ENCODE results near the gene PRKCZ. TPM values are rescaled to one million over a fixed set of nuclear protein-coding genes. Genes with fewer than 3 reads are reported as not detected.

The PRKCZ gene
- total and polyA plus RNA-seq, 9 donors, result 3.4 to 16.1 (median 5.8) TPM

GRCh38 chr1:2224170-2224584, 174.0 kb downstream of the PRKCZ start:
- H3K36me3 ChIP-seq, result no peaks in the 10 kb centered on the region
- H3K27ac ChIP-seq, result no peak overlapping the region
- 81 to 88% (median 82%) methylated on average over 7 of the region's 7 CpGs for WGBS, 3 donors
- no peaks in the 10 kb centered on the region for H3K9me3 ChIP-seq
- H3K27me3 ChIP-seq, result no peaks in the 10 kb centered on the region
- DNase-seq, result peak in 1 of 5 donors; percentile 23
- H3K4me3 ChIP-seq, result no peak overlapping the region
- TF ChIP-seq POLR2A (IDR thresholded peaks at IDR 0.05) (no peak), CTCF (IDR thresholded peaks at IDR 0.05) (no peak), EP300 (IDR thresholded peaks at IDR 0.05) (no peak)
- intact Hi-C loops (cut with DNase I), result no loop called here
- peaks cover 3% of the 10 kb centered on the region for H3K4me1 ChIP-seq (ENCODE audit: insufficient read depth)

GRCh38 chr1:2224631-2225428, 174.6 kb downstream of the PRKCZ start:
- DNase-seq, result peak in 2 of 5 donors; percentile 24 to 39
- Histone ChIP-seq H3K4me1 (ENCODE audit: insufficient read depth) (peaks cover 3% of the 10 kb centered on the region), H3K4me3 (no peak overlapping the region), H3K36me3 (no peaks in the 10 kb centered on the region), H3K27me3 (no peaks in the 10 kb centered on the region), H3K9me3 (no peaks in the 10 kb centered on the region), H3K27ac (no peak overlapping the region)
- TF ChIP-seq POLR2A (IDR thresholded peaks at IDR 0.05) (no peak), CTCF (IDR thresholded peaks at IDR 0.05) (no peak), EP300 (IDR thresholded peaks at IDR 0.05) (no peak)
- 68 to 78% (median 74%) methylated on average over 18 of the region's 18 CpGs for WGBS, 3 donors
- intact Hi-C loops (cut with DNase I), result no loop called here

GRCh38 chr1:2226525-2227345, 176.5 kb downstream of the PRKCZ start:
- Histone ChIP-seq H3K9me3 (no peaks in the 10 kb centered on the region), H3K4me3 (peak overlapping the region; percentile 95), H3K4me1 (ENCODE audit: insufficient read depth) (peaks cover 3% of the 10 kb centered on the region), H3K36me3 (no peaks in the 10 kb centered on the region), H3K27me3 (no peaks in the 10 kb centered on the region), H3K27ac (peak overlapping the region; percentile 90 to 94)
- intact Hi-C loops (cut with DNase I), result no loop called here
- peak; percentile 46 to 70 (median 69) for DNase-seq
- WGBS, 3 donors, result 14 to 35% (median 17%) methylated on average over 28 to 73 of the region's 73 CpGs
- TF ChIP-seq CTCF (IDR thresholded peaks at IDR 0.05), result no peak
- TF ChIP-seq POLR2A (IDR thresholded peaks at IDR 0.05), result peak; percentile 23

DNA sequence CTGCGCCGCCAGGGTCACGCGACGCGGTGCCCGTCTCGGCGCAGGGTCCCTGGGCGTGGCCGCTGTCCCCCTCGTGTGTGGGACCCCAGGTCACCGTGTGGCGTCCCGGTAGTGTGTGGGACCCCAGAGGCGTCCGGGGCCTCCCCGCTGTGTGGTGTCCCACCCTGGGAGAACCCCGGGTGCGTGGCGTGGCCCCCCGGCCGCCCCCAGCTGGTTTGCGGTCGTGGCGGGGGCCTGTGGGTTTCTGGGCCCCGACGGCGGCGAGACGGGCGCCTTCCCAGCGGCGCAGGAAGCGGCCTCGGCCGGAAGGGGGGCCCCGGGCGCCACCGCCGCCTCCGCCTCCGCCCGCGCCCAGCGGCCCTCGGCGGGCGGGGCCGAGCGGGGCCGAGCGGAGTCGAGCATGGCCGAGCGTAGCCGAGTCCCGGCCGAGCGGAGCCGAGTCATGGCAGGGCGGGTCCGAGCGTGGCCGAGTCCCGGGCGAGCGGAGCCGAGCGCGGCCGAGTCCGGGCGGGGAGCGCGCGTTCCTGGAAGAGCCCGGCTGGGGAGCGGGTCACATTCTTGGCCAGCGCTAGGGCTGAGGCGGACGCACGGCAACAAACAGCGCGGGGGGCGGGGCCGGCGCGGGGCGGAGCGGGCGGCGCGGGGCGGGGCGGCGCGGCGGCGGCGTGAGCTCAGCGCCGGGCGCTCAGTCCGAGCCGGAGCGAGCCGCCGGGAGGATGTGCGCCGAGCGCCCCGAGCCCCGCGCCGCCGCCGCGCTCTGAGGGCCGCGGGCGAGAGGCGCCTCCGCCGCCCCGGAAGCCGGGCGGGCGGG, 177.3 kb downstream of the PRKCZ start:
- Histone ChIP-seq H3K27me3 (no peaks in the 10 kb centered on the region), H3K4me1 (ENCODE audit: insufficient read depth) (peaks cover 6% of the 10 kb centered on the region), H3K27ac (peak overlapping the region; percentile 90 to 94), H3K4me3 (peak overlapping the region; percentile 95), H3K36me3 (no peaks in the 10 kb centered on the region), H3K9me3 (no peaks in the 10 kb centered on the region)
- peak in 2 of 3 donors; percentile 53 to 68 for TF ChIP-seq CTCF (IDR thresholded peaks at IDR 0.05)
- peak; percentile 95 for TF ChIP-seq POLR2A (IDR thresholded peaks at IDR 0.05)
- TF ChIP-seq EP300 (IDR thresholded peaks at IDR 0.05), result no peak
- peak; percentile 97 to 99 (median 98) for DNase-seq
- 0 to 1% (median 0%) methylated on average over 28 to 129 of the region's 129 CpGs for WGBS, 3 donors
- intact Hi-C loops (cut with DNase I), result no loop called here
